ENCODE results near the gene KSR1. TPM values are rescaled to one million over a fixed set of nuclear protein-coding genes. Genes with fewer than 3 reads are reported as not detected.

Gene KSR1
- total and polyA plus RNA-seq, 2 of the 4 experiments (the other 2 are of a cell fraction): 12.5 to 21.9 TPM

DNA sequence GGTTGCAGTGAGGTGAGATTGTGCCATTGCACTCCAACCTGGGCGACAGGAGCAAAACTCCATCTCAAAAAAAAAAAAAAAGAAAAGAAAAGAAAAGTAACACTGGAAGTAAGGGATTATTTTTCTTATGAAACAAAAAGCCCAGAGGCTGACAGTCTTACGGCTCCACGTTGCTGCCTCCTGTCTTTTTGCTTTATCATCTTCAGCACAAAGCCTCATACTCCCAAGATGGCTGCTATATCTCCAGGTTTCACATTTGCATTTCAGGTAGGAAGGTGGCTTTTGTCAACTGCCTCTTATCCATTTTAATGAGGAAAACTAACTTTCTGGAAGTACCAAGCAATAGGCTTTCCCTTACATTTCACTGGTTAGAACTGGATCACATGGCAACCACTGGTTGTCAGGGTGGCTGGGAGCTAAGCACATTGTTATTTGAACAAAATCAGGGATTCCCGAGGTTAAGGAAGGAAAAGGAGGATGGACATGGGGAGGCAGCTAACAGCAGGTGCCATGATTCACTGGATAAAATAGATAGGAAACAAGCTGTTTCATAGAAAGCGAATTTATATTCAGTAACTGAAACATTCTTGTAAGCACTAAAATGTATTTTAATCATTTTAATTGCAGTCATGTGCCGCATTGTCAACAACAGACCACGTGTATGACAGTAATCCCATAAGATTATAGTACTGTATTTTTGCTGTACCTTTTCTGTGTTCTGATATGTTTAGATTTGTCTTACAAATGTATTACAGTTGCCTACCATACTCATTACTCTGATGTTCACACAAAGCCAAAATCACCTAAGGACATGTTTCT, 58.6 kb downstream of the KSR1 start (continued):
- no peak for TF ChIP-seq CEBPB (IDR thresholded peaks at IDR 0.05; ENCODE audit: low read depth, low read length)

DNA sequence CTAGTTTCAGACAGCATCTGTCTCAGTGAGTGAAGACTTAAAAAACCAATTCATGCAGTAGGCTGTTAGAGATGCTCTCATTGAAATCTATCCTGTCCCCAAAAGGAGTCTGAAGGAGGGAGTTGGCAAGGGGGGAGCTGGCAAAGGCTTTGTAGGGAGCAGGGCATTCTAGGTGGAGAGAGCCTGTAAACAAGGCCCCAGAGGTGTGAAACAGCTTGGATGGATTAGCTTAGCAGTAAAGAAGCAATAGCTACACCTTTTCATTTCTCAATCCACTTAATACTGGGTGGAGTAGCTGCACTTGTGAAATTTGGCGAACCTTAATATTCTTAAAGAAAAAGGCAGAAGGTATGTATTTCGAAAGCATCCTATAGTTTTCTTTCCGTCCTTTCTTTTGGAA, 61.8 kb downstream of the KSR1 start:
- POLR2A ChIA-PET (ENCODE audit: unreplicated experiment): no interaction called here
- intact Hi-C loops (cut with micrococcal nuclease): no loop called here
- ATAC-seq (ENCODE audit: low read depth) (no peak), DNase-seq (no peak)
- no peaks in the 10 kb centered on the region for H3K36me3 ChIP-seq (ENCODE audit: control insufficient read depth, insufficient read depth, low read length)
- WGBS, 2 experiments (ENCODE audit: extremely low coverage in 2 of 2, insufficient read length in 1 of 2): 100% methylated on average over 1 of the region's 3 CpGs; no CpG with 5 or more reads in 1 of the 2 experiments
- no peak overlapping the region for H2BK20ac ChIP-seq (ENCODE audit: low read depth, low read length)
- no peak overlapping the region for H2BK120ac ChIP-seq (ENCODE audit: low read depth, low read length)
- no TSS peak for BruUV-seq (replicated peaks)
- no peak overlapping the region for H3K4me3 ChIP-seq (ENCODE audit: insufficient read depth, low read depth, low read length)
- dilution Hi-C loops (cut with HindIII; ENCODE audit: low sequenced_read_pairs, unreplicated experiment): no loop called here
- H3K9me1 ChIP-seq (ENCODE audit: insufficient read depth, low read length): peaks cover 36% of the 10 kb centered on the region
- CTCF ChIA-PET: interaction anchor here (0.8 kb wide), 1 partner anchor 81 kb away, joined by 3 read pairs; no protein-coding TSS in a partner anchor
- H4K20me1 ChIP-seq (ENCODE audit: insufficient read depth, low read length): peaks cover 62% of the 10 kb centered on the region
- H3K14ac ChIP-seq (replicated peaks; ENCODE audit: low read depth, low read length): no peak overlapping the region
- no peak overlapping the region for H2AK9ac ChIP-seq (replicated peaks; ENCODE audit: low read depth, low read length, poor library complexity)
- no peak overlapping the region for H3K9ac ChIP-seq (ENCODE audit: low read depth, low read length)
- no peaks in the 10 kb centered on the region for H3K27me3 ChIP-seq (ENCODE audit: control insufficient read depth, insufficient read depth, low read length)
- TF ChIP-seq MAZ (IDR thresholded peaks at IDR 0.05; ENCODE audit: borderline replicate concordance, low read depth, low read length) (no peak), BHLHE40 (IDR thresholded peaks at IDR 0.05; ENCODE audit: low read depth, low read length) (no peak), MXI1 (IDR thresholded peaks at IDR 0.05; ENCODE audit: borderline replicate concordance, low read depth, low read length) (no peak)
- TF ChIP-seq, protein P1, sequence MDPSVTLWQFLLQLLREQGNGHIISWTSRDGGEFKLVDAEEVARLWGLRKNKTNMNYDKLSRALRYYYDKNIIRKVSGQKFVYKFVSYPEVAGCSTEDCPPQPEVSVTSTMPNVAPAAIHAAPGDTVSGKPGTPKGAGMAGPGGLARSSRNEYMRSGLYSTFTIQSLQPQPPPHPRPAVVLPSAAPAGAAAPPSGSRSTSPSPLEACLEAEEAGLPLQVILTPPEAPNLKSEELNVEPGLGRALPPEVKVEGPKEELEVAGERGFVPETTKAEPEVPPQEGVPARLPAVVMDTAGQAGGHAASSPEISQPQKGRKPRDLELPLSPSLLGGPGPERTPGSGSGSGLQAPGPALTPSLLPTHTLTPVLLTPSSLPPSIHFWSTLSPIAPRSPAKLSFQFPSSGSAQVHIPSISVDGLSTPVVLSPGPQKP (IDR thresholded peaks at IDR 0.05; ENCODE audit: borderline replicate concordance, low read depth, low read length): no peak
- in situ Hi-C loops (cut with MboI; ENCODE audit: low sequenced_read_pairs): no loop called here
- H4K91ac ChIP-seq (ENCODE audit: insufficient read depth, low read depth, low read length): no peak overlapping the region
- no peak overlapping the region for H2AK5ac ChIP-seq (ENCODE audit: low read depth, low read length)
- H3K4ac ChIP-seq (ENCODE audit: low read depth, low read length): no peak overlapping the region
- H2BK5ac ChIP-seq (ENCODE audit: low read depth, low read length, poor library complexity, severe bottlenecking): no peak overlapping the region
- H4K8ac ChIP-seq (ENCODE audit: low read depth in 2 of 2, low read length in 2 of 2): no peak overlapping the region
- H3K4me2 ChIP-seq (ENCODE audit: low read depth, low read length): no peak overlapping the region
- H3K79me1 ChIP-seq (ENCODE audit: low read depth in 1 of 2, low read length in 2 of 2): peaks cover 21 to 87% of the 10 kb centered on the region in 2 experiments
- H3K18ac ChIP-seq (ENCODE audit: low read depth, low read length): no peak overlapping the region
- H4K5ac ChIP-seq (ENCODE audit: low read depth, low read length): no peak overlapping the region
- no peak overlapping the region for H2AFZ ChIP-seq (replicated peaks; ENCODE audit: low read length, poor library complexity)
- no peak overlapping the region for H3K56ac ChIP-seq (ENCODE audit: extremely low read depth, insufficient read depth, low read length)
- peaks cover 39% of the 10 kb centered on the region for H3K4me1 ChIP-seq (ENCODE audit: control insufficient read depth, insufficient read depth, low read length)
- no peaks in the 10 kb centered on the region for H3K9me3 ChIP-seq (ENCODE audit: control insufficient read depth, insufficient read depth, low read length)
- no peak overlapping the region for H3K23ac ChIP-seq (ENCODE audit: low read depth, low read length)
- H2BK15ac ChIP-seq (ENCODE audit: low read depth, low read length): no peak overlapping the region
- H3K27ac ChIP-seq (ENCODE audit: insufficient read depth, low read length): no peak overlapping the region
